Epithelial cell of esophagus (primary cell): ENCODE measurements around the gene GNG12.
A peak's percentile ranks its signal among the peaks of the same experiment; 100 is the strongest.

Source experiments
- DNase-seq: peaks from one replicate; pipeline ENCODE4 v3.0.0; 2010; ENCODE audit warnings: low read depth
- H3K4me3 ChIP-seq: 2 replicates; pipeline ENCODE4 v1.5.1; 2011; ENCODE audit warnings: mild to moderate bottlenecking, low read length, control low read depth
- CTCF ChIP-seq: IDR thresholded peaks from 2 replicates; pipeline ENCODE4 v1.5.1; 2011; ENCODE audit warnings: low read depth, mild to moderate bottlenecking, low read length, control low read depth, inconsistent platforms; ENCODE audit not compliant: insufficient read depth; ENCODE audit errors: missing control alignments

The GNG12 gene

GRCh38 chr1:67795179-67795912, 37.9 kb downstream of the GNG12 start:
- TF ChIP-seq CTCF: no peak
- no peak for DNase-seq

GRCh38 chr1:67793562-67793961, 39.7 kb downstream of the GNG12 start:
- no peak for TF ChIP-seq CTCF
- peak; percentile 33 for DNase-seq

More at GRCh38 chr1:67795179-67795912, 37.9 kb downstream of the GNG12 start:
- no peak overlapping the region for H3K4me3 ChIP-seq

GRCh38 chr1:67792741-67793458, 40.4 kb downstream of the GNG12 start:
- H3K4me3 ChIP-seq: no peak overlapping the region
- DNase-seq: no peak
- TF ChIP-seq CTCF: no peak

More at GRCh38 chr1:67793562-67793961, 39.7 kb downstream of the GNG12 start:
- no peak overlapping the region for H3K4me3 ChIP-seq

- DNase-seq: peak; percentile 65
- no peak for TF ChIP-seq CTCF
- no peak overlapping the region for H3K4me3 ChIP-seq
These were observed 41.2 kb downstream of the GNG12 start for GRCh38 chr1:67792103-67792502.

- DNase-seq: peak; percentile 73
- no peak overlapping the region for H3K4me3 ChIP-seq
- no peak for TF ChIP-seq CTCF
These were observed 41.6 kb downstream of the GNG12 start for GRCh38 chr1:67791686-67792085.

GRCh38 chr1:67791261-67791660, 42.0 kb downstream of the GNG12 start:
- DNase-seq: peak; percentile 47
- H3K4me3 ChIP-seq: no peak overlapping the region
- TF ChIP-seq CTCF: no peak

GRCh38 chr1:67790201-67790692, 43.0 kb downstream of the GNG12 start:
- TF ChIP-seq CTCF: no peak
- H3K4me3 ChIP-seq: no peak overlapping the region
- DNase-seq: no peak
